K562 (cell line): ENCODE data around the gene MOK.

Experiments
- BDP1 ChIP-seq: IDR thresholded peaks from 3 replicates; pipeline ENCODE4 v1.6.1; 2011; ENCODE audit not compliant: insufficient read length, insufficient read depth
- EP300 ChIP-seq: IDR thresholded peaks from 2 replicates; pipeline ENCODE4 v1.6.1; 2012; ENCODE audit warnings: low read length, improper control_type of control experiment
- RAD21 ChIP-seq, 2 experiments: fragments of 250-450 bp in 1 of 2; fragments of 450-650 bp in 1 of 2; sonication (Bioruptor Pico) in 1 of 2; formaldehyde crosslinking in 1 of 2; IDR thresholded peaks in 1 of 2; conservative IDR thresholded peaks in 1 of 2; 2 replicates each; pipeline versions ENCODE4 v1.4.0 to v1.8.0; 2020 to 2022; ENCODE audit warnings: mild to moderate bottlenecking in 2 of 2, moderate library complexity in 1 of 2
- SAFB2 ChIP-seq: fragments of 200-400 bp; formaldehyde crosslinking; IDR thresholded peaks from 2 replicates; pipeline ENCODE4 v1.6.1; 2018; ENCODE audit warnings: borderline replicate concordance, low read length, low read depth, moderate library complexity; ENCODE audit not compliant: severe bottlenecking
- TF ChIP-seq, protein P1 (sequence below): fragments of 250-450 bp; sonication (Bioruptor Pico); IDR thresholded peaks from 2 replicates; pipeline ENCODE4 v1.4.0; 2020; ENCODE audit warnings: mild to moderate bottlenecking

DNA sequence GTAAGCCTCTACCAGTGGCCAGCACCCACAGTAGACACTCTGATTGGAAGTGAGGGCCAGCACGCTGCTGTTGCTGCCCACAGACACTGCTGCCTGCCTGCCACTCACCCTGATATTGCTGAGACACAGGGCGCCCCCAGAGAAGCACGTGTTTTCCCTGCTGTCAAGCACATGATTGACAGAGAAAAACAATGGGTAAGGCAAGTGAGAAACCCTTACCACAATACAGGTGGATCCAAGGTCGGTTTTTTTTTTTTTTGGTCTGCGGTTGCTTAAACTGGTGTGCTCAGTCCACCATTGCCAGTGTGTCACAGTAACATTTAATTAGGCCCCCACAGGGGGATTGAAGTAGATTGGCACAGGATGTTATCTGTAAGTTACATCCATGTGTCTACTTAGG lies 99.4 kb downstream of the MOK start:
- no peak for TF ChIP-seq EP300
- TF ChIP-seq SAFB2: no peak
- TF ChIP-seq BDP1: no peak
- TF ChIP-seq, protein P1, sequence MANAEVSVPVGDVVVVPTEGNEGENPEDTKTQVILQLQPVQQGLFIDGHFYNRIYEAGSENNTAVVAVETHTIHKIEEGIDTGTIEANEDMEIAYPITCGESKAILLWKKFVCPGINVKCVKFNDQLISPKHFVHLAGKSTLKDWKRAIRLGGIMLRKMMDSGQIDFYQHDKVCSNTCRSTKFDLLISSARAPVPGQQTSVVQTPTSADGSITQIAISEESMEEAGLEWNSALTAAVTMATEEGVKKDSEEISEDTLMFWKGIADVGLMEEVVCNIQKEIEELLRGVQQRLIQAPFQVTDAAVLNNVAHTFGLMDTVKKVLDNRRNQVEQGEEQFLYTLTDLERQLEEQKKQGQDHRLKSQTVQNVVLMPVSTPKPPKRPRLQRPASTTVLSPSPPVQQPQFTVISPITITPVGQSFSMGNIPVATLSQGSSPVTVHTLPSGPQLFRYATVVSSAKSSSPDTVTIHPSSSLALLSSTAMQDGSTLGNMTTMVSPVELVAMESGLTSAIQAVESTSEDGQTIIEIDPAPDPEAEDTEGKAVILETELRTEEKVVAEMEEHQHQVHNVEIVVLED (CRISPR knock-in tag): no peak
- TF ChIP-seq RAD21 (CRISPR knock-in tag; conservative IDR thresholded peaks at IDR 0.05 in 1 of 2, IDR thresholded peaks at IDR 0.05 in 1 of 2): no peak
